Head of caudate nucleus (tissue), 42 donors: ENCODE data around the gene RALY.

Experiments
- DNase-seq, 42 donors: peaks; one replicate each; pipeline versions ENCODE4 v3.0.0 to v3.0.0-alpha.2; 2020 to 2021; ENCODE audit warnings: mixed read lengths in 7 of 42
- intact Hi-C: fragments of 100-400 bp; cut with DNase I; formaldehyde crosslinking; loops from one replicate; pipeline ENCODE4 v1.15.0; 2022

The RALY gene

GRCh38 chr20:34088305-34089174 is 94.8 kb downstream of the RALY start:
- intact Hi-C loops: no loop called here
- DNase-seq: no peak

- no peak for DNase-seq
These were observed 95.4 kb downstream of the RALY start for GRCh38 chr20:34089175-34089479.

GRCh38 chr20:34089655-34090345 is 96.1 kb downstream of the RALY start:
- no peak for DNase-seq
- intact Hi-C loops: no loop called here

More at GRCh38 chr20:34089175-34089479, 95.4 kb downstream of the RALY start:
- intact Hi-C loops: no loop called here

GRCh38 chr20:34090645-34091044 is 96.9 kb downstream of the RALY start:
- intact Hi-C loops: no loop called here

GRCh38 chr20:34091637-34092200 is 98.0 kb downstream of the RALY start:
- DNase-seq: no peak
- intact Hi-C loops: no loop called here

More at GRCh38 chr20:34090645-34091044, 96.9 kb downstream of the RALY start:
- DNase-seq: no peak

- intact Hi-C loops: no loop called here
- DNase-seq: no peak
These were observed 100.2 kb downstream of the RALY start for GRCh38 chr20:34093895-34094294.

- DNase-seq: peak in 1 of 42 donors; percentile 16
- intact Hi-C loops: no loop called here
These were observed 102.1 kb downstream of the RALY start for GRCh38 chr20:34095825-34096224.

GRCh38 chr20:34096699-34097444 is 103.2 kb downstream of the RALY start:
- DNase-seq: no peak
- intact Hi-C loops: no loop called here

- no peak for DNase-seq
- intact Hi-C loops: no loop called here
These were observed 104.9 kb downstream of the RALY start for GRCh38 chr20:34098570-34098969.

GRCh38 chr20:34099675-34100074 is 106.0 kb downstream of the RALY start:
- no peak for DNase-seq
- intact Hi-C loops: no loop called here

GRCh38 chr20:34100576-34100975 is 106.9 kb downstream of the RALY start:
- intact Hi-C loops: no loop called here
- DNase-seq: no peak

GRCh38 chr20:34102342-34102741 is 108.6 kb downstream of the RALY start:
- no peak for DNase-seq
- intact Hi-C loops: no loop called here

GRCh38 chr20:34104059-34104458 is 110.3 kb downstream of the RALY start:
- intact Hi-C loops: no loop called here
- no peak for DNase-seq

GRCh38 chr20:34105978-34106675 is 112.4 kb downstream of the RALY start:
- no peak for DNase-seq
- intact Hi-C loops: no loop called here

- no peak for DNase-seq
- intact Hi-C loops: no loop called here
These were observed 115.0 kb downstream of the RALY start for GRCh38 chr20:34108616-34109174.

GRCh38 chr20:34109442-34109841 is 115.7 kb downstream of the RALY start:
- intact Hi-C loops: no loop called here
- no peak for DNase-seq

- intact Hi-C loops: loop anchor here (2.0 to 10.0 kb wide), 2 partner anchors 299 to 375 kb away; partner anchors contain the start of genes CHMP4B and ZNF341
These were observed 116.5 kb downstream of the RALY start for GRCh38 chr20:34110025-34110744.

More at GRCh38 chr20:34110025-34110744, 116.5 kb downstream of the RALY start:
- DNase-seq: no peak
